HG02840 (cell line): ENCODE data around the gene CST2.
"Not testable (repeated sequence)": the region's sequence is repeated elsewhere in the genome, so short reads cannot be mapped to it uniquely, and the experiment has no call there.

Experiments
- ATAC-seq: cut with Tn5 transposase; IDR thresholded peaks from one replicate; pipeline ENCODE4 v1.9.1; 2021; ENCODE audit warnings: mild to moderate bottlenecking, moderate library complexity, moderate number of reproducible peaks; ENCODE audit not compliant: unreplicated experiment, low FRiP score

CST2 gene

DNA sequence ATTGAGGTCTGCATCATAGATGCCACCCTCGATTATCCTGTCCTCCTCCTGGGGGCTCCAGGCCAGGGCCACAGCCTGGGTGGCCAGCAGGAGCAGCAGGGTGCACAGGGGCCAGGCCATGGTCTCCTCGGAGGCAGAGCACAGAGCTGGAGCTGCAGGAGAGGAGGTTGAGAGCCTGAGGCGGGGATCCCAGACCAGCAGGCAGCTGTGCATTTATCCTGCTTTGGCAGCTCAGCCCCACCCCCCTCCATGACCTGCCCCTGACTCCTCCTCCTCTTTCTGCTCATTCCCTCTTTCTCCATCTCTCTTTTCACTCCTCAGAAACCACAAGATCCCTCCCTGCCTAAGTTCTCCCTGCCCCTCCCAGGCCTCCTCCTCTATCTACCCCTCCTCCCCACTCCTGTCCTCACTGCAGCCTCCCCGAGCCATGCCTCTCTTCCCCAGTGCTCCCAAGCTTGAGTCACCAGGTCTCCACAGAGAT is at the start of gene CST2:
CST2 (minus strand) TSS at position 189 of the 481 bp plus-strand sequence; CDS start at position 120, 69 bp downstream.
- no peak for ATAC-seq

DNA sequence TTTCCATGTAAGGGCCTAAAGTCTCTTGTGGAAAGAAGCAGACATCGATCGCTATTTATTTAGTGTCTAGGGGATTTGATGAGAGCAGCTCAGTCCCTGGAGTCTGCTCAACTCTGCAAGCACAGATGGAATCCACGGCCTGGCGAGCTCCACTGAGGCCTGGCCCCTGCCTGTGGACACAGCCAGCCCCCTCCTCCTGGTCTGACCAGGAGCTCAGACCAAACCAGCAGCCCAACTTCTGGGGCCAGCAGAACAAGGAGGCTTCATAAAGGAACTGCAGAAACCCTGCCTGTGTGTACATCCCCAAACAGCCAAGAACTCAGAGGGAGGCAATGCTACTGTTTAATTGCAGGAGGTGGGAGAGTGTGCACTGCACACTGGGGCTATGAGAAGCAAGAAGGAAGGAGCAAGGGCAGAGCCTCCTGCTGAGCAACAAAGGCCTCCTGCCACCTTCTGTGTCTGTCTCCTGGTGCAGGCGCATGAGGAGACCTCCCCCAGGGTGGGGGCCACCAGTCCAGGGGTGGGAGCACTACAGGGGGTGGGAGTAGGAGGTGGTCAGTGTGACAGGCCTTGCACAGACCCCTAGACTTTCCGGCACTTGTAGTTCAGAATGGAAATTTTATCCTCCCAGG is 49.2 kb upstream of the CST2 start:
- no peak for ATAC-seq

DNA sequence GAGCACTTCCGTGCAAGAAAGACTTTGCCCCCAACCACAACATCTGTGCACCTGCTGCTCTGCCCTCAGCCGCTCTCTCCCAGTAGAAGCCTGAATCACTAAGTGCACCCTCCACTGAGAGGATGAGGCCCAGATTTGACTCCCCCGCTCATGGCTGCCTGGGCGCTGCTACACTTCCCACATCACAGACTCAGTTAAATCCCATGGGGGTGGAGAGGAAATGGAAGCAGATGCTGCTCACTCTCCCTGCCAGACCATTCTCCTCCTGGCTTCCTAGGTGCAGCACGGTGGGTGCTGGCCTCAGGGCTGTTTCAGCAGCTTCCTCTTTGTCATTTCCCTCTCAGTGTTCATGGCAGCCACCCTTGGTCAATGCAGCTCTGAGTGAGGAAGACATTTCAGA is 48.2 kb upstream of the CST2 start:
- no peak for ATAC-seq

GRCh38 chr20:23873370-23874015 is 47.0 kb upstream of the CST2 start:
- no peak for ATAC-seq

- ATAC-seq, result no peak
Observed at GRCh38 chr20:23872065-23872464, 45.5 kb upstream of the CST2 start.

- no peak for ATAC-seq
Observed at GRCh38 chr20:23870461-23870860, 43.9 kb upstream of the CST2 start.

GRCh38 chr20:23869520-23869919 is 43.0 kb upstream of the CST2 start:
- no peak for ATAC-seq

DNA sequence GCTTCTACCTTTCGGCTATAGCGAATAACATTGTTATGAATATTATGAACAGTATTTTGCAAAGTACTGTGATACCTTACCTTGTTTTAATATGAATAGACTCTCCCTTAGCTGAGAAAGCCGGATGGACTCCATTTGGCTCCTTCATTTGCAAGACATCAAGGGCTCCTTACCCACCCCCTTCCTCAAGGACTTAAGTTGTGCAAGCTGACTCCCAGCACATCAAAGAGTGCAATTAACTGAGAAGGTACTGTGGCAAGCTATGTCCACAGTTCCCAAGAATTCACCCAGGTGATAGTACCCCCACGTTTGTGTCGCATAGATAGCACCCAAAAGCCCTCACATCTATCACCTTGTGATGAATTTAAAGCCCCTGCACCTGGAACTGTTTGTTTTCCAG is 41.8 kb upstream of the CST2 start:
- ATAC-seq, result no peak

DNA sequence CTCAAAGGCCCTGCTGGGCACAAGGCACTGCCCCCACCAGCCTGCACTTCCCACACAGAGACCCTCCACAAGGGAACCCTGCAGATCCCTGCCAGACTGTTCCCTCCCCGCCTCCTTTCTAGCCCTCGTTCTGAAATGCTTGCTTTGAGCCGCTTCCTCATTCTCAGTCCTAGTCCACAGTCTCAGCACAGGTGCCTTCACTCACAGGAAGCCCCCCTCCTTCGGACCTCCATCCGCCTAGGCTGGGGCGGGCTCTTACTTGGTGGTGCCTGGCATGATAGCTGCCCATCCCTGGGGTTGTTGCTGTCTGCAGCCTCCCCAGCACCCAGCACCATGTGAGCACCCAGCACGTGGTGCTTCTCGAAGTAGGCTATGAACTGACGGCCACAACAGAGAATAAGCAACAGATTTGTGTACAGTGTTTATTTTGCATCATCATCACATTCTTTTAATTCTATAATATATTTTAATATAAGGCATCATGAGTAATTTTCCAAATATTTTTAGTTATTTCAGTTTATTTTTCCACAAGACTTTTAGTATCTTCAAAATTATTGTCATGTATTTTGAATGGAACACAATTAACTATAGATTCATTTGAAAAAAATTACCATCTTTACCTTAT is 40.7 kb upstream of the CST2 start:
- no peak for ATAC-seq

- ATAC-seq, result not testable (repeated sequence)
Observed at GRCh38 chr20:23860771-23861170, 34.2 kb upstream of the CST2 start.

DNA sequence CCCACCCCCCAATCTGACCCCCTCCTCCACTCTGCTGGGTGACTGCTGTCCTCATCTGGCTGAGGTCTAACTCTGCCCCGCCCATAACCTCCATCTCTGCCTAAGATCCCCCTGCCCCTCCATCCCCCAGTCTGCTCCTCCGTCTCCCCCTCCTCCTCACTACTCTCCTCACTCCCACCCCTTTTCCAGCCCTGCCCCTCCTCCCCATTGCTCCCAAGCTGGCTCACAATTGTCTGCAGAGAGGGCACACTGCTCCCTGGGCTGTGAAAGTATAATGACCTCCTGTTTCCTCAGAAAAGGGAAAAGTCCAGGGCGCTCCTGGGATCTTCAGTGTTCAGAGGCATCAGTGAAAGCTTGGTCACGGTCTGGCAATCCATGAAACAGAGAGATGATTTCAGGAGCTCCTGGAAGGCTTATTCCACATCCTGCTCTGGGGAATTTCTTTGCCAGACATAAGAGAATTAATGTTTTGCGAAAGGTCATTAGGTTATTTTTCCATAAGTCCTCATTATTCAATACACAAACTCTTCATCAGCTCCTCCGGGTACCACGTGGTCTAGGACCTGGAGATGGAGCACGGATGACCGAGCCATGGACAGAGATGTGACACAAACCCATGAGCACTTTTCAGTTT is 31.6 kb upstream of the CST2 start:
- no peak for ATAC-seq

DNA sequence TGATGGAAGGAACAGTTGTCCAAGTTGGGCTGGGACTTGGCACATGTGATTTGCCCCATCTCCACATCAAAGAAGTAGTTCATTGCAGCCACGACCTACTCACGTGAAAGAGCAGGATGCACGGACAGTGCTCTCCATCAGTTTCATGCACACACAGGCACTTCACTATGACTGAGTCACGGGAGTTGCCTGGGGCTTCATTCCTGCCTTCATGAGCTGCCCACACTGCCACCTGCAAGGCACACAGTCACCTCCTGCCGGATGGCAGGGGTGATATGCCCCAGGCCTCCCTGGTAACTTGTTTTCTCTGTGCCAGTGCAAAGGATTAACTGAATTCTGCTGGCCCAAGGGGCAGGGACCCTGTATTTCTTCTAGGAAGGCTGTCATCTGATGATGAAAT is 30.2 kb upstream of the CST2 start:
- no peak for ATAC-seq

DNA sequence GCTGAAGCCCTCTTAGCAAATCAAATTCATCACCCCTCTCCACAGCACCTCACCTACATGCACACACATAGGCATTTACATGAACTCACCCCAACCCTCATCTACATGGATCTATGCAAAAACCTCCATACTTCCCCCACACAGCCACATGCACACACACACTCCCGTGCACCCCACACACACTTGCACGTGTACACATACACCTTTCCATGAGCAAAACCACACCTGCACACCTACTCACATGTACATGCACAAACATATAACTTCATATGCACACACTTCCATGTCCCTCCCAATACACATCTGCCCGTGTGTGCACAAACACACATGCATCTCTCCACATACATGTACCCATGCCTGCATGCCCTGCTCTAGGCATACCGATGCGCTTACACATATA is 29.7 kb upstream of the CST2 start:
- ATAC-seq, result no peak

- no peak for ATAC-seq
Observed at GRCh38 chr20:23841693-23842092, 15.2 kb upstream of the CST2 start.

GRCh38 chr20:23835716-23836115 is 9.2 kb upstream of the CST2 start:
- ATAC-seq, result no peak

DNA sequence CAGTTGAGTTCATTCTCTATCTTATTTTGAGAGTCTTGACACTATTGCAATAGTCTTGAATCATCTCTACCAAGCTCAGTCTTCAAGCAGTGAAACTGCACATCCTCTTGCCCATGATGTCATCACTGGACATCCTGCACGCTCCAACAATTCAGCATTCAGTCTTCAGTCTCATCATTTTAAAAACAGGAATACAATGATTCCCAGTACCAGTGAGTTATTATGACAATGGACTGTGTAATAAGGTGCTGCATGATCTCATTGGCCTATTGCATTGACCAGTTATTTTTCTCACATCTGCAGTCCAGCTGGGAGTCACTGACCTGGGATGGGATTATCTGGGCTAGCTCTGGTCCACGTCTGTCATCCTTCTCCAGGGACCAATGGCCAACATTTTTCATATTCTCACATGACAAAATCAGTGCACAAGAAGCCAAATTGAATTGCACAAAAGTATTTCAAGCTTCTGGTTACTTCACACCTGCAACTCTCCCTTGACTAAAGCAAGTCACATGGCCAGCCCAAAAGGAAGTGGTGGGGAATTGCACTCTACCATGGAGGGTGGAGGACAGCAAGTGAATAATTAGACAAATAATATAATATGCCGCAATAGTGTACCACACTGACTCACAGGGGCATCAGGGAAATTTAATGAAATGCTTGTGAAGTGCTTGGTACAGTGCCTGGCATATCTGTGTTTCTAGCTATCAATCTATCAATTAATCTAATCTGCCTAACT is 6.4 kb upstream of the CST2 start:
- no peak for ATAC-seq

GRCh38 chr20:23831961-23832360 is 5.4 kb upstream of the CST2 start:
- not testable (repeated sequence) for ATAC-seq

DNA sequence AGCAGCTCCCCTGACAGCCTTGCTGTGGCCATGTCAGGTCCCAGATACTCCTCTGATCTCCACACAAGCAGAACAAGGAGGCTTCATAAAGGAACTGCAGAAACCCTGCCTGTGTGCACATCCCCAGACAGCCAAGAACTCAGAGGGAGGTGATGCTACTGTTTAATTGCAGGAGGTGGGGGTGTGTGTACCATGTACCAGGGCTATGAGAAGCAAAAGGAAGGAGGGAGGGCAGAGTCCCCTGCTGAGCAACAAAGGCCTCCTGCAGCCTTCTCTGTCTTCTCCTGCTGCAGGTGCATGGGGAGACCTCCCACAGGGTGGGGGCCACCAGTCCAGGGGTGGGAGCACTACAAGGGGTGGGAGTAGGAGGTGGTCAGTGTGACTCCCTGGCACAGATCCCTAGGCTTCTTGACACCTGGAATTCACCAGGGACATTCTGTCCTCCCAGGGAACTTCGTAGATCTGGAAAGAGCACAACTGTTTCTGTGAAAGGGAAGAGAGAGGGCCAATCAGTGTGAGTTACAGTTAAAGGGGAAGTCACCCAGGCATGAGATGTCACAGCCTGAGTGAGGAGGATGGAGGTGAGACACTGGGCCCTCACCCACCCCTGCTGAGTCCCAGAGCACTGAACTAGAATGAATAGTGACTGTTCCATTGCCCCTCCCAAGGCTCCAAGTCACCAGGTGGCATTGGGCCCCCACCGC is 2.8 kb downstream of the CST2 start:
- no peak for ATAC-seq

DNA sequence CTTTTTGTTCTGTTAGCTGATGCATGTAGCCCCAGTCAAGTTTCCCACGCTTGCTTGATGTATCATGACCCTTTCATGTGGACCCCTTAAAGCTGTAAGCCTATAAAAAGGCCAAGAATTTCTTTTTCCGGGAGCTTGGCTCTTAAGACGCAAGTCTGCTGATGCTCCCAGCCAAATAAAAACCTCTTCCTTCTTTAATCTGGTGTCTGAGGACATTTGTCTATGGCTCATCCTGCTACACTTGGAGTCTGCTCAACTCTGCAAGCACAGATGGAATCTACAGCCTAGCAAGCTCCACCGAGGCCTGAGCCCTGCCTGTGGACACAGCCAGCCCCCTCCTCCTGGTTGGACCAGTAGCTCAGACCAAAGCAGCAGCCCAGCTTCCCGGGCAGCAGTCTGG is 3.4 kb downstream of the CST2 start:
- ATAC-seq, result no peak

GRCh38 chr20:23820493-23820892 is 6.0 kb downstream of the CST2 start:
- ATAC-seq, result no peak
